Activated CD4-positive, alpha-beta T cell treated with anti-CD3 and anti-CD28 coated beads, Interleukin-2, amount 50 U/mL, for 48 hours (primary cell): ENCODE data around the gene HOOK2.

Source experiments
- DNase-seq, 2 experiments: peaks; one replicate each; pipeline ENCODE4 v3.0.0-alpha.2; 2020

Gene HOOK2

DNA sequence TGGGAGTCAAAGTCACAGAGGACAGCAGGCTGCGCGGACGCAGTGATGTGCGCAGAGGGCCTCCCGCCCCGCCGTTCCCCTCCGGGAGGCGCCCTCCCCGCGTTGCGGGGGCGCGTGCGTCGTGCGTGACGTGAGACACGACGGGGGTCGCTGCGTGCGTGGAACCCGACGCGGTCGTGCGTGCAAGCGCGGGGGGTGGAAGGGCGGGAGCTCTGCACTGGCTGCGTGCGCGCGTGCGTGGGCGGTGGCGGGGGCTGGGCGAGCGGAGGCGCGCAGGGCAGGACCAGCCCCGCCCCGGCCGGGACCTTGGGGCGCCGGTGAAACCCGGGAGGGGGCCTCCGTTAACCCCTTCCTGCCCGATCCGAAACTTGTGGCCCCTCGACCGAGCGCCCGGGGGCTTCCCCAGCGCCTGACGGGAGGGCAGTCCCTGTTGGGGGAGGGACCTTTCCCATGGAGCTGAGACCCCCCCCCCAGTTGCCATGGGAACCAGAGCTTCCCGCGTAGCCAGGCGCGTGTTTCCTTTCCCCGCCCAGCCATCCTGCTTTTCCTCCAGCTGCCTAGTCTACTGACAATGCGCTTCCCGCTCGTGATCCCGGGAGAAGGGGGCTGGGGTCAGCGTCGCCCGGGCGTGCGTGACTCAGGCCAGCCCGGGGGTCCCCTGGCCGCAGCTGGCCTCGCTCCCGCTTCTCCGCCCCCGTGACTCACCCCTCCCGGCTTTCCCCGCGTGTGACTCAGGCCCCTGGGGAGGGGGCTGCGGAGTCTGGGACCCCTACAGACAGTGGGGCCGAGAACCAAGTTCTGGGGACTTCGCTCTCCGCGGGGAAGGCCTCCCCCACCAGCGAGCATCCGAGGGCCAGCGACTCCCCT lies 7.3 kb upstream of the HOOK2 start:
- peak; percentile 92 for DNase-seq

GRCh38 chr19:12782174-12782423 lies 6.7 kb upstream of the HOOK2 start:
- no peak for DNase-seq

GRCh38 chr19:12779162-12779993 lies 4.0 kb upstream of the HOOK2 start:
- DNase-seq, result no peak

GRCh38 chr19:12778905-12779161 lies 3.5 kb upstream of the HOOK2 start:
- DNase-seq, result no peak

DNA sequence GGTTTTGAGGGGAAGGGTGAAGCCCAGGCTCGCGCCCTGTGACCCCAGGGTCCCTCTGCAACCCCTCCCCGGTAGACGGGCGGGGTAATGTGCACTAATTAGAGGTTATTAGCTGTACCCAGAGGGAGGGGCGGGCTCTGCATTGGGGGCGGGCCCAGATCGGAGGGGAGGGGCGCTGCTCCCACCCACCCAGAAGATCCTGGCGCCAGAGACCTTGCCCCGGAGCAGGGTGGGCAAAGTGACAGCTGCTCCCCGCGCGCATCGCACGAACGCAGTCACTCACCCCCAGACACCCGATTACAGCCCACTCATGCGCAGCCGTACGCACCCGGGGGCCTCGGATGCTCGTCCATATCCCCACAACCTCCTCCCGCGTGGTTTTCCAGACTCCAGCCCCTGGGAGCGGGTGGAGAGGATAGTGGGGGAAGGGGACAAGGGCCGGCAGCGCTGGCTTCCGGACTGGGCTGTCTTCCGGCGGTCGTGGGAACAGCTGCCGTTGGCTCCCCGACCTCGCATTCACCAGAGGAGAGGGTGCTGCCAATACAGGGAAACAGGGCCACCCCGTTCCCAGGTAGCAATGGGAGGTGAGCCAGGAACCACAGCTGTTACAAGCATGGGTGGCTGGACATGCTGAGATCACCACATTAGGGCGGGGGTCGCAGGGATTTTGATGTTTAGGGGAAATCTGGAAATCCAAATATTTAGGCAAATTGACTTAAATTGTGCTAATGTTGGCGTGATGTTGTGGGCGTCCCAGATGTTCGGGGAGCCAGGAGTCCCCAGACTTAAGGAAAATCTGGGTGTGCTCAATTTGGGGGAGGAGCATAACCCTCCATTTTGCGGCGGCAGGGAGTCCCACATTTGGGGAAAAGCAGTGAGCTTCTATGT lies 2.9 kb upstream of the HOOK2 start:
- peak; percentile 64 to 70 for DNase-seq

GRCh38 chr19:12777217-12778016 lies 2.1 kb upstream of the HOOK2 start:
- DNase-seq, result peak; percentile 87 to 90

DNA sequence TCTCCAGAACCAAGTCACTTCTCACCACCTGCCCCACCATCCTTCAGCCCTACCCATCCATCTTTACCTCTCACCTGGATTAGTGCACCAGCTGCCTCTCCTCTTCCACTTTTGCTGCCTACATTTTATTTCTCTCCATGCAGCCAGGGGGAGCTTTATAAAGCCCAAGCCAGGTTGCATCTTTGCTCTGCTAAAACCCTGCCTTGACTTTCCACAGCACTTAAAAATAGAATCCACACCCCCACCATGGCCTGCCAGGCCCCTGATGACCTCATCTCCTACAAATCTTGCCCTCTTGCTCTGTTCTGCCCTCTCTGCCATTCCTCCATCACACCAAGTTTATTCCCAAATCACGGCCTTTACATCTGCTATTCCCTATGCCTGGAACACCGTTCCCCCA lies 1.8 kb downstream of the HOOK2 start:
- no peak for DNase-seq

GRCh38 chr19:12772323-12772722 lies 3.0 kb downstream of the HOOK2 start:
- DNase-seq, result no peak

GRCh38 chr19:12770922-12771321 lies 4.4 kb downstream of the HOOK2 start:
- DNase-seq, result no peak

- peak; percentile 65 to 72 for DNase-seq
Measured at GRCh38 chr19:12769689-12770088, 5.7 kb downstream of the HOOK2 start.

- DNase-seq, result no peak
Measured at GRCh38 chr19:12767666-12768065, 7.7 kb downstream of the HOOK2 start.

DNA sequence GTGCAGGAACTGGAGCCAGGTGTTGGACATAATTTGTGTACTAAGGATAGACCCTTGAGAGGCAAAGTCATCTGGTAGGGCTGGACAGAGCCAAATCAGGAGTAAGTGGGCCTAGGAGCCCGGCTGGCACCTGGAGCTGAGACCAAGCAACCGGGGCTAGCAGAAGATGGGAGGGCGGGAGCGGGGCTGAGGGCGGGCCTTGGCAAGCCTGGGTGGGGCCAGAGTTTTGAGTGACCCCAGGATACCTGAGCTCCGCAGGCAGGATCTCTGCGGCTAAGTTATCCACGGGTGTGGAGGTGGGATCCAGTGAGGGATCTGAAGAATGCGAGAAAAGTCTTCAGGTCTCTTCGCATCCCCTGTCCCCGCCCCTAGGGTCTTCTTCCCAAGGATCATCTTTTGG lies 8.2 kb downstream of the HOOK2 start:
- DNase-seq, result no peak

DNA sequence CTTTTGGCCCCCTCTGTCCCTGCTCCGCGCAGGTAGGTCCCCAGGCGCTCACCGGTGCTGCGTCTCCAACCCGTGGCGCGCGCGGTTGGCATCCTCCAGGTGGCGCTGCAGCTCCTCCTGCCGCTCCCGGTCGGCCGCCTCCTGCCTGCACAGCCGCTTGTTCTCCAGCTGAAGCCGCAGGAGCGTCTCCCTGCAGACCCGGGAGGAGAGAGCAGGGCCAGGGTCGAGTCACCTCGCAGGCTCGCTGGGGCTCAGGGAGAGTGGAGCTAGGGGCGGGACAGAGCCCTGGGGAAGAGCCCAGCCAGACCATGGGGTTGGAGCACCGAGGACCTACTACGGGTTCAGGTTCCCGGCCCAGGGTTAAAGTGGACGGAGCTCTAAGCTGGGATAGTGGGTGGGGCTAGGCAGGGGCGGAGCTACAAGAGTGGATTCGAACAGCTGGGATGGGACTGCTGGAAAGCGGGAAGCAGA lies 9.3 kb downstream of the HOOK2 start:
- DNase-seq, result no peak

- DNase-seq, result no peak
Measured at GRCh38 chr19:12764698-12765097, 10.7 kb downstream of the HOOK2 start.

DNA sequence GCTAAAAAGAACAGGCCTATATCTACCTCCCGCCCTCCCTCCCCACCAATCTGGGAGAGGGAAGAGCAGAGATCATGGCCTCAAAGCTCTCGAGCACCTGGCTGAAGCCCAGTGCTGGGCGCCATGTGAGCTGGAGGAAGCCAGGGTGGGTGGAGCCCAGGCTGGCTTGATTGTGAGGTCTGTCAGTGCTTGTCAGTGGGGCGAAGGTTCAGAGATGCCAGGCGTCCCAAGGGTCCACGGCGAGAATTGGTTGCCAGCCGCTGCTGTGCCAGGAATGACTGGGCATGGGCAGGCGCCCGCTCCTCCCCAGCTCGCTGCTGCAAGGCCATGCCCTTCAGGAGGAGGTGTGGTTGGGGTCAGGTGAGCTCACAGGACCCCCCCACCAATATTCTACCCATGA lies 12.3 kb downstream of the HOOK2 start:
- DNase-seq, result no peak

DNA sequence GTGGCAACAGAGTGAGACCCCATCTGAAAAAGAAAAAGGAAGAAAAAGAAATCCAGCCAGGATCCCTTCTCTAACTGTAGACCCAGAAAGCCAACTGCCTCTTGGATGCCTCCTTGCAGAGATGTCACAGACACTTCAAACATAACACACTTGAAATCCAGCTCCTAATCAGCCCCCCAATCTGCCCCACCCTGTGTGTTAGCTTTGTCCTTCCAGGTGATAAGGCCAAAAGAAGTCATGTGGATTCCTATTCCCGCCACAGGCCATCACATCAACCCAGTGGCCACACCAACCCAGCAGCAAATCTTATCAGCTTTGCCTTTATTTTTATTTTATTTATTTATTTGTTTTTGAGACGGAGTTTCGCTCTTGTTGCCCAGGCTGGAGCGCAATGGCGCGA lies 15.7 kb downstream of the HOOK2 start:
- no peak for DNase-seq

DNA sequence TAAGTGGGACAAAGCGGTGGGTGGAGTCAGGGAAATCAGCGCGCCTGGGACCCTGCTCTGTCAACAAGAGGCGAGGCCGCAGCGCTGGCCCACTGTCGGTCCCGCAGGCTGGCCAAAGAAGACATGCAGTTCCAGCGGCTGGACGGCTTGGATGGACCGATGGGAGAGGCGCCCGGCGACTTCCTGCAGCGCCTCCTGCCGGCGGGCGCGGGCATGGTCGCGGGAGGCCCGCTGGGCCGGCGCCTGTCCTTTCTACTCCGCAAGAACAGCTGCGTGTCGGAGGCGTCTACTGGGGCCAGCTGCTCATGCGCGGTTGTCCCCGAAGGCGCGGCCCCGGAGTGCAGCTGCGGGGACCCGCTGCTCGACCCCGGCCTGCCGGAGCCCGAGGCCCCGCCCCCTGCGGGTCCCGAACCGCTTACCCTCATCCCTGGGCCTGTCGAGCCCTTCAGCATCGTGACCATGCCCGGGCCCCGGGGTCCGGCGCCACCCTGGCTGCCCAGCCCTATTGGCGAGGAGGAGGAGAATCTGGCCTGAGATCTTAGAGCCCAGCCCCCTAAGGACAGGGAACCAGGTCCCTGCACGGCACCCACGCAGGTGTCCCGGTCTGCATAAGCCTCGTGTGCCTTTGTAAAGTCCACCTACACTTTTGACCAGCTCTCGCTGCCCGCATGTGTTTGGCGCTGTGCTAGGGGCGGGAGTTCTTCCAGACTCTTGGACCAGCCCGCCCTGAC lies 17.6 kb downstream of the HOOK2 start:
- peak; percentile 71 to 78 for DNase-seq

- no peak for DNase-seq
Measured at GRCh38 chr19:12756150-12756883, 19.0 kb downstream of the HOOK2 start.

DNA sequence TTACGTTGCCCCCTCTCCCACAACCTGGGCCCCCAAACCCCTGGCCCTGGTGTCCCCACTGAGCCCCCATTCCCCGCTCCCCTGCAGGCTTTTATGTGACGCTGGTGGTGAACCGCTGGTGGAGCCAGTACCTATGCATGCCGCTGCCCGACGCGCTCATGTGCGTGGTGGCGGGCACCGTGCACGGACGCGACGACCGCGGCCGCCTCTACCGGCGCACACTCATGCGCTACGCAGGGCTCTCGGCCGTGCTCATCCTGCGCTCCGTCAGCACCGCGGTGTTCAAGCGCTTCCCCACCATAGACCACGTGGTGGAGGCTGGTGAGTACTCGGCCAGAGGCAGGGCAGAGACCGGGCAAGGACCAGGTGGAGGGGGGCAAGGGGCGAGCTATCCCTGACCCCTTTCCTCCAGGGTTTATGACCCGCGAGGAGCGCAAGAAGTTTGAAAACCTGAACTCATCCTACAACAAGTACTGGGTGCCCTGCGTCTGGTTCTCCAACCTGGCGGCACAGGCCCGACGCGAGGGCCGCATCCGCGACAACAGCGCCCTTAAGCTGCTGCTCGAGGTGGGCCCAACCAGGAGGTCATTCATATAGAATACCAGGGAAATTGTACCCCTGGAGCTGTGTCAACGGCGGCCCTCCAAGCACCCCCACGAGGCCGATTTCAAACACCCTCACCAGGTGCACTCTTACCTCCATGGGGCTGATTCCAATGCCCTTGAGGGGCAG lies 20.7 kb downstream of the HOOK2 start:
- DNase-seq, result no peak

DNA sequence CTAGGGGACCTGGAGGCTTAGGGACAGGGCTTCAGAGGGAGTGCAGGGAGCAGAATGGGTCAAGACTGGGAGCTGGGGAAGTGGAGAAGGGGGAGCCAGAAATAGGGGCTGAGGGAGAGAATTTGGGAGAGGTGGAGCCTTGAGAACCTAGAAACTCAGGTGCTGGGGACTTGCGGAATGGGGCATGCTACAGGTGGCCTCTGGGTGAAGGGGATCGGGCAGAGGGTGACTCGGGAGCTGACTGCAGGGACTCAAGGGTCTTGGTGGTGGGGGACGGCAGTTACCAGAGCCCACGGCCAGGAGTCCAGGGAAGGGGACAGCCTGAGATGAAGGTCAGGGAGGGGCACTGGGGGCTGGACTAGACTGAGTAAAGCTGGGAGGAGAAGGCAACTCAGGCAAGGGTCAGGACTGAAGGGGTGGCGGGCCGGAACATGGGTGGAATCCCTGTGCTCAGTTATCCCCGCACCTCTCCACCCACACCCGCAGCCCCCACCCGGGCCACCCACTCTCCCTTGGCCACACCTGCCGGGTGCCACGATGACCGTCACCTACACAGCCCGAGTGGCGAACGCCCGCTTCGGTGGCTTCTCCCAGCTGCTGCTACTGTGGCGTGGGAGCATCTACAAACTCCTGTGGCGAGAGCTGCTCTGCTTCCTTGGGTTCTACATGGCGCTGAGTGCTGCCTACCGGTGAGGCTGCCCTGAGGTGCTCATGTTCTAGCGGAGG lies 23.1 kb downstream of the HOOK2 start:
- no peak for DNase-seq
